Ishikawa (cell line): ENCODE results near the gene USP38.

Source experiments
- CEBPB ChIP-seq: IDR thresholded peaks from 2 replicates; pipeline ENCODE4 v1.6.1; 2012
- CREB1 ChIP-seq: IDR thresholded peaks from 2 replicates; pipeline ENCODE4 v1.6.1; 2012; ENCODE audit warnings: low read depth
- EGR1 ChIP-seq: IDR thresholded peaks from 2 replicates; pipeline ENCODE4 v1.6.1; 2012
- EP300 ChIP-seq: IDR thresholded peaks from 2 replicates; pipeline ENCODE4 v1.6.1; 2012; ENCODE audit warnings: borderline replicate concordance
- FOXM1 ChIP-seq: IDR thresholded peaks from 2 replicates; pipeline ENCODE4 v1.6.1; 2012; ENCODE audit warnings: low read depth, borderline replicate concordance
- NFIC ChIP-seq: IDR thresholded peaks from 2 replicates; pipeline ENCODE4 v1.6.1; 2012
- RAD21 ChIP-seq: IDR thresholded peaks from 2 replicates; pipeline ENCODE4 v1.6.1; 2012; ENCODE audit warnings: low read depth
- TAF1 ChIP-seq: IDR thresholded peaks from 2 replicates; pipeline ENCODE4 v1.6.1; 2012; ENCODE audit warnings: low read depth, mild to moderate bottlenecking
- TCF12 ChIP-seq: IDR thresholded peaks from 2 replicates; pipeline ENCODE4 v1.6.1; 2012; ENCODE audit warnings: low read depth
- TEAD4 ChIP-seq: IDR thresholded peaks from 2 replicates; pipeline ENCODE4 v1.6.1; 2012
- YY1 ChIP-seq: IDR thresholded peaks from 2 replicates; pipeline ENCODE4 v1.6.1; 2012; ENCODE audit warnings: low read depth
- ZBTB7A ChIP-seq: IDR thresholded peaks from 2 replicates; pipeline ENCODE4 v1.6.1; 2012; ENCODE audit warnings: low read depth
- TF ChIP-seq, protein P1 (sequence below): IDR thresholded peaks from 2 replicates; pipeline ENCODE4 v1.6.1; 2012
- TF ChIP-seq, protein P2 (sequence below): IDR thresholded peaks from 2 replicates; pipeline ENCODE4 v1.6.1; 2012
- TF ChIP-seq, protein P3 (sequence below): IDR thresholded peaks from 2 replicates; pipeline ENCODE4 v1.6.1; 2012; ENCODE audit warnings: low read depth, mild to moderate bottlenecking

Gene USP38

DNA sequence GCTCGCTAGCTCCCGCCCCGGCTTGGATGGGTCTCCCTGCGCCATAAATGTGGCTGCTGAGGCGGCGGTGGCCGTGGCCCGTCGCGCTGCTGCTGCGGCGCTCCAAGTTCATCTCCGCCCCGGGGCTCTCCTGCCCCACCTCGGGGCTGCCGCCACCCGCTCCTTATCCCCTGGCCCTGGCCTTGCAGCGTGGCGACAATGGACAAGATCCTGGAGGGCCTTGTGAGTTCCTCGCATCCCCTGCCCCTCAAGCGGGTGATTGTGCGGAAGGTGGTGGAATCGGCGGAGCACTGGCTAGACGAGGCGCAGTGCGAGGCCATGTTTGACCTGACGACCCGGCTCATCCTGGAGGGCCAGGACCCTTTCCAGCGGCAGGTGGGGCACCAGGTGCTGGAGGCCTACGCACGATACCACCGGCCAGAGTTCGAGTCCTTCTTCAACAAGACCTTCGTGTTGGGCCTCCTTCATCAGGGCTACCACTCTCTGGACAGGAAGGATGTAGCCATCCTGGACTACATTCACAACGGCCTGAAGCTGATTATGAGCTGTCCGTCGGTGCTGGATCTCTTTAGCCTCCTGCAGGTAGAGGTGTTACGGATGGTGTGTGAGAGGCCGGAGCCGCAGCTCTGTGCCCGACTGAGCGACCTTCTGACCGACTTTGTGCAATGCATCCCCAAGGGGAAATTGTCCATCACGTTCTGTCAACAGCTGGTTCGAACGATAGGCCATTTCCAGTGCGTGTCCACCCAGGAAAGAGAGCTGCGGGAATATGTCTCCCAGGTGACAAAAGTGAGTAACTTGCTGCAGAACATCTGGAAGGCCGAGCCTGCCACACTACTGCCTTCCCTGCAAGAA, 763 bp downstream of the USP38 start:
- TF ChIP-seq EGR1, result no peak
- TF ChIP-seq, protein P1, sequence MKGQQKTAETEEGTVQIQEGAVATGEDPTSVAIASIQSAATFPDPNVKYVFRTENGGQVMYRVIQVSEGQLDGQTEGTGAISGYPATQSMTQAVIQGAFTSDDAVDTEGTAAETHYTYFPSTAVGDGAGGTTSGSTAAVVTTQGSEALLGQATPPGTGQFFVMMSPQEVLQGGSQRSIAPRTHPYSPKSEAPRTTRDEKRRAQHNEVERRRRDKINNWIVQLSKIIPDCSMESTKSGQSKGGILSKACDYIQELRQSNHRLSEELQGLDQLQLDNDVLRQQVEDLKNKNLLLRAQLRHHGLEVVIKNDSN, result no peak
- no peak for TF ChIP-seq TEAD4
- no peak; the same call in 1 of the 2 replicates for TF ChIP-seq YY1
- TF ChIP-seq NFIC, result no peak
- TF ChIP-seq, protein P2, sequence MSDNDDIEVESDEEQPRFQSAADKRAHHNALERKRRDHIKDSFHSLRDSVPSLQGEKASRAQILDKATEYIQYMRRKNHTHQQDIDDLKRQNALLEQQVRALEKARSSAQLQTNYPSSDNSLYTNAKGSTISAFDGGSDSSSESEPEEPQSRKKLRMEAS, result no peak
- no peak for TF ChIP-seq FOXM1
- TF ChIP-seq, protein P3, sequence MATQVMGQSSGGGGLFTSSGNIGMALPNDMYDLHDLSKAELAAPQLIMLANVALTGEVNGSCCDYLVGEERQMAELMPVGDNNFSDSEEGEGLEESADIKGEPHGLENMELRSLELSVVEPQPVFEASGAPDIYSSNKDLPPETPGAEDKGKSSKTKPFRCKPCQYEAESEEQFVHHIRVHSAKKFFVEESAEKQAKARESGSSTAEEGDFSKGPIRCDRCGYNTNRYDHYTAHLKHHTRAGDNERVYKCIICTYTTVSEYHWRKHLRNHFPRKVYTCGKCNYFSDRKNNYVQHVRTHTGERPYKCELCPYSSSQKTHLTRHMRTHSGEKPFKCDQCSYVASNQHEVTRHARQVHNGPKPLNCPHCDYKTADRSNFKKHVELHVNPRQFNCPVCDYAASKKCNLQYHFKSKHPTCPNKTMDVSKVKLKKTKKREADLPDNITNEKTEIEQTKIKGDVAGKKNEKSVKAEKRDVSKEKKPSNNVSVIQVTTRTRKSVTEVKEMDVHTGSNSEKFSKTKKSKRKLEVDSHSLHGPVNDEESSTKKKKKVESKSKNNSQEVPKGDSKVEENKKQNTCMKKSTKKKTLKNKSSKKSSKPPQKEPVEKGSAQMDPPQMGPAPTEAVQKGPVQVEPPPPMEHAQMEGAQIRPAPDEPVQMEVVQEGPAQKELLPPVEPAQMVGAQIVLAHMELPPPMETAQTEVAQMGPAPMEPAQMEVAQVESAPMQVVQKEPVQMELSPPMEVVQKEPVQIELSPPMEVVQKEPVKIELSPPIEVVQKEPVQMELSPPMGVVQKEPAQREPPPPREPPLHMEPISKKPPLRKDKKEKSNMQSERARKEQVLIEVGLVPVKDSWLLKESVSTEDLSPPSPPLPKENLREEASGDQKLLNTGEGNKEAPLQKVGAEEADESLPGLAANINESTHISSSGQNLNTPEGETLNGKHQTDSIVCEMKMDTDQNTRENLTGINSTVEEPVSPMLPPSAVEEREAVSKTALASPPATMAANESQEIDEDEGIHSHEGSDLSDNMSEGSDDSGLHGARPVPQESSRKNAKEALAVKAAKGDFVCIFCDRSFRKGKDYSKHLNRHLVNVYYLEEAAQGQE, result no peak
- no peak for TF ChIP-seq CREB1
- no peak for TF ChIP-seq CEBPB
- no peak for TF ChIP-seq EP300
- TF ChIP-seq TCF12, result no peak
- TF ChIP-seq ZBTB7A, result no peak

DNA sequence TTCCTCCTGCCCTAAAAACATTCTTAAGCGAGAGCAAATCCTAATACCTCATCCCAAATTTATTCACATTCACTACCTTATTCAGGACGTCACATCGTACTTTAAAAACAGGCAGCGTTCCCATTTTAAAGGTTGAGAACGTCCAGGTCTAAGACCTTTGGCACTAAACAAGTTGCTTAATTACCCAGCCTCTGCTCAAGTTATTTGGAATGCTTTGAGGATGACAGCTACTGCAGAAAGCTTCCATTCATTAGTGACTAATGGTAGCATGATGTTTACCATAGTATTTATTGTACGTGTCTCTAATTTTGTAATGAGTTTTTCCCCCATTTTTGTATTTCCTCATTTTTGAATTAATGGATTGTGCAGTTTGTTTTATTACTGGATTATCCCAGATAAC, 1.5 kb downstream of the USP38 start:
- TF ChIP-seq, protein P3, result no peak
- TF ChIP-seq RAD21 (no peak), EP300 (no peak), TAF1 (no peak), NFIC (no peak), ZBTB7A (no peak), YY1 (no peak)

DNA sequence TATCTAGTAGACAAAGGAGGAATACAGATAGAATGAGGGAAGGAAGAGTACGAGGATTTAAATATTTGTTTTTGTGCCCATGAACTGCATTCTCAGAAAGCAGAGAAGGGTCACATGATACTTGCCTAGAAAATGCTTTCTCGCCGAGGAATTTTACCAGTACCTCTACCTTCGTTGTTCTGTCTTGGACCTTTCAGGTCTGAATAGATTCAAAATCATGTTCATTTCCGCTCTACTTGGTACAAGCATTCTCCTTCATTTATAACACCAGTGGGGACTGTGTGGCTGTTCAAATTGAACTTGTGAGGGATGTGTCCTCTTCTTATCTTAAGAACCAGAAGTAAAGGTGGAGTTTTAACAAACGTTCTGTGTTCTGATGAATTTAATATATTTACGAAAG, 1.9 kb downstream of the USP38 start:
- no peak for TF ChIP-seq RAD21
- TF ChIP-seq, protein P1, result no peak
- TF ChIP-seq TEAD4, result no peak
- no peak for TF ChIP-seq EP300
- TF ChIP-seq YY1, result no peak
- TF ChIP-seq CEBPB, result no peak
- TF ChIP-seq EGR1, result no peak
- no peak for TF ChIP-seq CREB1
- no peak for TF ChIP-seq TAF1
- no peak for TF ChIP-seq NFIC
- TF ChIP-seq ZBTB7A, result no peak
- TF ChIP-seq FOXM1, result no peak
- TF ChIP-seq, protein P2, result no peak
- no peak for TF ChIP-seq TCF12
- TF ChIP-seq, protein P3, result no peak

DNA sequence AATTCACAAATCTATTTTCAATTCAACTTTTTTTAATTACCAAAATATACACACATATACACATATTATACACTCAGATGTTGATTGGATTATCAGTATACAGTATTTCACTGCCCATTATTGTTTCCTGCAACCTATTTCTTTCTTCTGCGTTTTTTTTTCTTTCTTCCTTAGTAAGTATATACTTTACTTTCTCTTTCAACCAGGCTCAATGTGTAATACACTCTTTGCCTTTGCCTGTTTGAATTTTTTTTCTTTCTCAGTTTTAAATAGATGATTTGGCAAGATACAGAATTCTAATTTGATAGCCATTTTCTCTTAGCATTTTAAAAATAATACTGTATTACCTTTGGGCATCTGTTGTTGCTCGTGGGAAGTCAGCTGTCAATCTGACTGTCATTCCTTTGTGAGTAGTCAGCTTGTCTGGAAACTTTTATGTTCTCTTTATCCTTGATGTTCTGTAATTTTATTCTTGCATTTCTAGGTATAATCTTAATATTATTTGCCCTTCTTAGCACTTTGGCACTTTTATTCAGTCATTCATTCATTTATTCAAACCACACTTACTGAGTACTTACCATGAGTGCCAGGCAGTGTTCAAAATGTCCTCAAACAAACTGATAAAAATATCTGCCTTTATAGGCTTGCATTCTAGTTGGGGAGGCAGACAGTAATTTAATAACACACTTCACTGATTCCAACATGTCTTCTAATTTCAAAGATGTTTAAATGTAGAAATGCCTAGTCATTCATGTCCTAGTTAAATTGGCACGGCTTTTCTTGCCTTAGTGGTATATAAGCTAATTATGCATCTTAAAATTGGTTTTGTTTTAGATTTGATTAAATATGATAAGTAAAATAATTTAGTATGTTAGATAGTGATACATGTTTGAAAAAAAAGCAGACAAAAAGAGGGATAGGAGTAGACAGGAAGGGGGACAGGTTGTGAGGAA, 3.7 kb downstream of the USP38 start:
- TF ChIP-seq NFIC (no peak), EGR1 (no peak), CEBPB (no peak)
- TF ChIP-seq, protein P3, result no peak
